Femur (tissue), 1 donor: ENCODE data around the gene SMG6.
"Not testable (repeated sequence)": the region's sequence is repeated elsewhere in the genome, so short reads cannot be mapped to it uniquely, and the experiment has no call there.

Experiments used
- DNase-seq: peaks from one replicate; pipeline ENCODE4 v3.0.0-alpha.2; 2017

Gene SMG6

DNA sequence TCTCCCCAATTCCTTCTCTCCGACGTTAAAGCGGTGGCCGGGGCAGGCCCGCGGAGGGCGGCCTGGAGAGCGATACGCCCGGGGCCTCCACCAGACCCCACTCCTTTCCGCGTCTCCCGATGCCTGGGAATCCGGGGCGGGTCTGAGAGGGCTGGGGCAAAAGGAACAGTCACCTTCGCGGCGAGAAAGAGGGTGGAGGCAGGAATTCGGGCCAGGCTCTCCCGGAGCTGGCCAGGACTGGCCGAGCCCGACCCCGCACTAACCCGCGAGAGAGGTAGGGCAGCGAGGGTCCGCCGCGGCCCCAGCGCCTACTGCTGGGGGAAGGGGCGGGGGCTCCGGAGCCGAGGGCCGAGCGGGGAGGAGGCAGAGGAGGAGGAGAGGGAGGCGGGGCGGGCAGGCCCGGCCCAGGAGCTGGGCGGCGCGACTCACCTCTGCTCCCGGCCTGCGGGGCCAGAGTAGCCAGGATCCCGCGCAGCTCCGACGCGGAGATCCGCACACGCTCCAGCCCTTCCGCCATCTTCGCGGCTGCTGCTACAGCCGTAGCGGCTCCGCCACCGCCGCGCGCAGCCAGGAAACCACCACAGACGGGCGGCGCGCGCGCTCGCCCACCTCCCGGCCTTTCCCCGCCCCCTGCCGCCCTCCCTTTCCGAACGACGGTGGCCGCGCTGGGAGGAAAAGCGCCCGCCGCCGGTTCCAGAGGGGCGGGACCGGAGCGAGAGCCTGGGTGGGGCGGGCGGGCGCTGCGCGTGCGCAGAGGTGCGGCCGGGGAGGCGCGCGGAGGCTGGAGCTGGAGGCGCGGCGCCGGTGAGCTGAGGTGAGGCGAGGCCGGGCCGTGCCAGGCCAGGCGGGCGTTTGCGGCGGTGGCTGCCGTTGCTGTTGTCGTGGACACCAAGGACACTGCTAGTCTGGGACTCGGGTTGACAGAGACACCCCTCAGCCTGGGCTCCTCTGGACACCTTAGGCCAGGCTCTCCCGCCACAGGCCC is at the start of gene SMG6, which contains the start of gene SRR:
Gene SMG6, minus strand, starts transcription at position 582 of the 985 bp plus-strand sequence. Its CDS starts 65 bp downstream, at position 517.
Gene SRR, plus strand, starts transcription at position 747 of the 985 bp plus-strand sequence. CDS start 11,611 bp downstream, outside the sequence.
- peak; percentile 96 for DNase-seq

DNA sequence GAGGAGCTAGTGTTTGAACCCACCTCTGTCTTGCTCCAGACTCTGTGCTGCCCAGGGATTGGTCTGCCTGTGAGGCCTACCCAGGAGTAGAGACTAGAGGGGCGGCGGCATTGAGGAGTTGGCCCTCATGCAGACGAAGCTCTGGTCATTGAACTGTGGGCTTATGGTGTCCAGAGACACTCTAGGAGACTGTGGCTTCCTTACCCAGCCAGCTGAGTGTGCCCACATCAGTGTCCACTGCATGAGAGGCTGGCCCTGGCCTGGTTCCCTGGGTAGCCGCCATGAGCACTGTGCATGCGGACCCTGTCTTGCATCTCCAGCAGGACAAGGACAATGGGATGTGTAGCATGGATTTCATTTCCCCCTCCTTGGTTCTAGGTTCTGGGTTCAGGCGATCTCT is 47.7 kb upstream of the SMG6 start:
- DNase-seq = no peak

DNA sequence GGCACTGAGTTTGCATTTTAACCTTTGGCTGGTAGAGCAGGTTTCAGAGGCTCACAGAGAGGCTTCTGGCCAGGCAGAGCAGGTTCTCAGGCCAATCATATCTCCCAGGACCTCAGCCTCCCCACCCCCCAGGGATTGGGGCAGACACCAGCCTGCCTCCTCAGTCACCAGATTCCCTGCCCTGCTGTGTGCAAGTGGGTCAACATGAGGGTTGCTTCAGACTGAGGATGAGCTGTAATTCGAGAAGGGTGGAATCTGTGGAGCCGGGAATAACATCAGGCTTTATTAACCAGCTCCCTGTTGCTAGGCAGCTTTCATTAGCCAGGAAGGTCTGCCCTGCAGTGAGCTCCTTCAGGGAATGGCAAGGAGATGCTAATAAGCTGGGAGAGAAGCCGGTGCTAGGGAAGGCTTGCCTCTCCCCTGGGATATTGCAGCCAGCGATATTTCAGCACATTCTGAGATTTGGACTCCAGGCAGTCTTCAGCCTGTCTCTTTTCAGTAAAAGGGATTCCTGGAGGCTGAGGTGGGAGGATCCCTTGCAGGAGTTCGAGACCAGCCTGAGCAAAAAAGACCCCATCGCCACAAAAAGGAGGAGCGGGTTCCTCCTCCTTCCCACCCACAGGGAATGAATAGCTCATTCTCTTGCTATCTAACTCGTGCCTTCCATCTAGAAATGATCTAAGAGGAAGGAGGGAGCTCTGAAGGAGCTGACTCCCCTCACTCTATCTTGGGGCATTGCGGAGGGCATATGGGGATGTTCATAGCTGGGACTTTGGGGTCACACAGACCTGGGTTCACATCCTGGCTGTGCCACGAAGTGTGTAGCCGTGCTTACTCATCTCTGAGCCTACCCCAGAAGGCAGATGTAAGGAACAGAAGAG is 44.5 kb upstream of the SMG6 start:
- DNase-seq = peak; percentile 62

DNA sequence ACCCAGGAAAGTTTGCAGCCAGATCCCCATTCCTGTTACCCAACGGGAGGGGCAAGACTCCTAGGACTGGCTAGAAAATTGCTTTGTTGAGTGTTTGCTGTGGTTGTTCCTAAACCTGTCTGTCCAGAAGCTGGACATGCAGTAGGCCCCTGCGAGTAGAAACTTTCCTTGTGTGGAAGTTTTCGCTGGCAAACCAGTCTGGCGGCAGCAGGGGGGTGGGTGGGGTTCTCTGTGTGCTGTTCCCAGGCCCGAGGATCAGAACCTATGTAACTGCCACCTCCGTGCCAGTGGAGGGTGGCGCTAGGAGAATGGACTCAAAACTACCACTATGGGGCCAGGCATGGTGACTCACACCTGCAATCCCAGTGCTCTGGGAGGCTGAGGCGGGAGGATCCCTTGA is 42.9 kb upstream of the SMG6 start:
- no peak for DNase-seq

DNA sequence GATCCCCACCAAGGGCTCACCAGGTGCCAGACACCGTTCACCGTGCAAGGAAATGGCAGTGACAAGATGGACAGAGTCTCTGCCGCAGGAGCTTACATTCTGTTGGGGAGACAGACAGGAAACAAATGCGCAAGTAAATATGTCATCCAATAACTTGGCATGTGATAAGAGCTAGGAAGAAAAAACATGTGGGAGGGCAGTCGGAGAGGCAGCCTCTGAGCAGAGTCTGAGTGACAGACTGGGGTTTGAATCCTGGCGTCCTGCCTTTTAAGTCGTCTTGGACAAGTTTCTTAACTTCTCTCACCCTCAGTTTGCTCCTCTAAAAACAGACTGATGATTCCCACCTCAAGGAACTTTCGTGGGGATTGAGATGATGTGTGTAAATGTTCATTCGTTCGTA is 40.9 kb upstream of the SMG6 start:
- DNase-seq = no peak

DNA sequence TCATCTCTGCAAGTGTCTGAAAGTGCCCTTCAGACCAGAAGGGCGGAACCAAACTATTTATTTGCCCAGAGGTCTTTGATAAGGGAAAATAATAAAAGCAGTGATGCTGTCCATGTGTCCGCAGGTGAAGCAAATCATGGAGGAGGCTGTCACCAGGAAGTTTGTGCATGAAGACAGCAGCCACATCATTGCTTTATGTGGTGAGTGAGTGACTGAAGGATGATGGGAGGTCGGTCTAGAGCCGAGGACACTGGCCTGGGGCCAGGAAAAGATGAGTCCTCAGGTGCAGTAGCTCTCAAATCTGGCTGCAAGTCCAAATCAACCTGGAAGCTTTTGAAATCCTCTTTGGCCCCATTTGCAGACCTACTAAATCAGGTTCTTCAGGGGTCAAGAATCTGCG is 39.8 kb upstream of the SMG6 start:
- no peak for DNase-seq

DNA sequence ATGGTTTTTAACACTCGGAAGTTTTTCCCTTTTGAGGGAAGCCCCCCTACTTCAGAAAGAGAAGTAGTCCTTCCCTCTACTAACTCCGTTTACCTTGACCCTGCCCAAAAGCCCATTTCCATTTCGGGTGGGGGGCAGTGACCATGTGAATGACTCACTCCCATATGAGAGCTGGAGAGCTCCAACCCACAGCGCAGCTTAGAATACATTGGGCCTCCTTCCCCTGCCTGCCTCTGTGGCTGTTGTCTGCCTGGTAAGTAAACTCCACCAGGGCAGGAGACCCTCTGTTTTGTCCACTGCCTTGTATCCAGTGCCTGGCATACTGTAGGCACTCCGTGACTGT is 34.7 kb upstream of the SMG6 start:
- no peak for DNase-seq

DNA sequence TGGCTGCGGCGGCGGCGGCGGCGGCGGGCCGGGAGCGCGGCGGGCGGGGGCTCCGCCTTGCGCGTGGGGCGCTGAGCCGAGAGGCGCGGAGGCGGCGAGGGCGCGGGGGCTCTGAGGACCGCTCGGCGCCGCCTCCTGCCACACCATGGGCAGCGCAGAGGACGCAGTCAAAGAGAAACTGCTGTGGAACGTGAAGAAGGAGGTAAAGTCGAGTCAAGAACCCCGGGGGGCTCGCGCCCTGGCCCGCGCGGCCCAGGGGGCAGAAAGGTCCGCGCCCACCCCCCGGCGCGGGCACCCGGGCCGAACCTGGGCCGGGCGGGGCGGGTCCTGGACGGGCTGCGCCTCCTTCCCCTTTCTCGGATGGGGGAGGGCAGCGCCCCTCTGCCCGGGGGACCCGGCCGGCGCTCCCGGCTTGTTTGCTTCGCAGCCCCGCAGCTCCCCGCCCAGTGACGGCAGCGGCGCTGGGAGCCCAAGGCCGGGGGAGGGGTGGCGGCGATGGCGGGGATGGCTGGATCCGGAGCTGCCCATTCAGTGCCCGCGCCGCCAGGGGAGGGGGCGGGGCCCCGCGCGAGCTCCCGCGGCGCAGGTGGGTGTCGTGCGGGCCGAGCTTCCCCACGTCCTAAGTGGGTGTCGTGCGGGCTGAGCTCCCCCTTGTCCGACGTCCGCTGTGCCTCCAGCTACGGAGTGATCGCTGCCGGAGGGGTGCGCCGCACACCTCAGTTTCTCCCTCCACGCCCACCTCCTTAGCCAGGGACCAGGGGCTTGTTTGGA is 34.1 kb upstream of the SMG6 start:
- DNase-seq = peak; percentile 73

DNA sequence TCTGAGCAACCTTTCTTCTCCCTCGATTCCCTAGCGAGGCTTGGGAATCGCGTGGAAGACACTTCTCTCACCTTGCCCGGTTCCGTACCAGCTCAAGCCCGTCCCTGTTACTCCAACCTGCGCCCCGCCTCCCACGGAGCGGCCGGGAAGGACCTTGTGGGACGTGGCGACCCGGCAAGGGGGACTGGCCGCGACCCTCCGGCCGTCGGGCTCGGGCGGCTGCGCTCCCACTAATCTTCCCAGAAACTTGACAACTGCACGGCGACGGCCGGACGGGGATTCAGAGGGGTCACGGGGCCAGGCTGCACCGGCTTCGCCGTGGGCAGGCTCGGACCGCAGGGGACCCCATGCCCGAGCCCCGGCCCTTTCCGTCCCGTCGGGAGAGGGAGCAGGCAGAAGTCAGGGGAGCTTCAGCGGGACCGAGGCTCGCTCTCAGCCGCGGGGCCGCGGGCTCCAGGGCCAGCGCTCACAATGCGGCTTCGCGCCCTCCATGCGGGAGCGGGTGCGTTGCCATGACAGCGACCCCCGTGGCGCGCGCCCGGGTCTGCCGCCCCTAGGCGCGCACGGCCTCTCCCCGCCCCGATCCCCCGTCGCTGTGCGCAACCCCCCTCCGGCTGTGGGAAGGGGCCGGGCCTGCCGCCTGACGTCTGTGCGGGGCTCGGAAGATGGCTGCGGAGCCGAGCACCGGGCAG is 33.4 kb upstream of the SMG6 start, which contains the start of gene SGSM2:
Gene SGSM2, plus strand, starts transcription at position 650 of the 692 bp plus-strand sequence. CDS start 188 bp downstream, outside the sequence.
- DNase-seq = peak; percentile 82

DNA sequence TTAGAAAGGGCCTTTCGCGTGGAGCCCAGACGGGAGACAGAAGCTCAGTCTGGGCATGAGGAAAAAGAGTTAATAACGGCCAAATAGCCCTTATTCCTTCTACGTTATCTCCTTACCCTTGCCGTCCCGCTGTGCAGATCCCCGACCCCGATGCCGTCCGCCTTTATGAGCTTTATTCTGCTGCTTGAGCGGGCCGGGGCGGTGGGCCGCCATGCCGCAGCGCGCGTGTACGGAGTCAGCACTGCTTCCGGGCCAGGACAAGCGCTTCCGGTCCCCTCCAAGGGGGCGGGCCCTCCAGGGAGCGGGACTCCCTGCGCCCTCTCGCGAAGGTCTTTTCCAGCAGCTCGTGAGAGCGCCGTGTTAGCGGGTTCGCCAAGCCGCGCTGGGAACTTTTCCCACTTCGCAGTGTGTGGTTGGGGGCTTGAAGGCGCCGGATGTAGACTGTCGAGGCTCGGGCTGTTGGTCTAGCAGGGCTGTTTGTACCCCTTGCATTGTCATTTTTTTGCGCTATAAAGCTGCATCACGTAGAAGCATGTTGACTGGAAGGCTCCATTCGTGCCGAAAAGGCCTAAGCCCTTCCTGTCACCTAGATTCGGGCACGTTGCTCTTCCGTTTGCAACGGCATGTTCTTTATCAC is 32.7 kb upstream of the SMG6 start, which contains the start of gene TSR1:
Gene TSR1, minus strand, starts transcription at position 243 of the 637 bp plus-strand sequence. Its CDS starts 30 bp downstream, at position 213.
- DNase-seq = peak; percentile 95

DNA sequence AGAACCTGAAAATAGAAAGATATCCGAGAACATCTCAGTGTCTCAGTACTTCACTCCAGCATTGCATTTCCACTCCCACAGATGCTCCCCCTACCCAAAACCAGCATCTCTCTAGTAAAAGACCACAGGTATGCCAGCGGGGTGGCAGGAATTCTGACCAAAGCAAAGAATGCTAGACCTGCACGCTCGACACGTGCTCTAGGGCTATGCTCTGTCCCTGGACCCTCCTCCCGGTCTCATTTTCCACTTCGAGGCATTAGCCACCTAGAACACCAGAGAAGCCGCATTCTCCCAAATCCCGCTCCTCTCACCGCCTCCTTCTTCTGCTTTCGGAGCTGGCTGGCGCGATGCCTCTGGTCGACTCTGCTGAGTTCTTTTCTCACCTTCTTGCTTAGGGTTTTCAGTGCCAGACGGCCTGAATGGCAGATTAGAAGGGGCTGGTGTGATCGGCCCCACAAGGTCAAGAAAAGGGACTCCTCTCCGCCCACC is 32.2 kb upstream of the SMG6 start:
- peak; percentile 26 for DNase-seq

DNA sequence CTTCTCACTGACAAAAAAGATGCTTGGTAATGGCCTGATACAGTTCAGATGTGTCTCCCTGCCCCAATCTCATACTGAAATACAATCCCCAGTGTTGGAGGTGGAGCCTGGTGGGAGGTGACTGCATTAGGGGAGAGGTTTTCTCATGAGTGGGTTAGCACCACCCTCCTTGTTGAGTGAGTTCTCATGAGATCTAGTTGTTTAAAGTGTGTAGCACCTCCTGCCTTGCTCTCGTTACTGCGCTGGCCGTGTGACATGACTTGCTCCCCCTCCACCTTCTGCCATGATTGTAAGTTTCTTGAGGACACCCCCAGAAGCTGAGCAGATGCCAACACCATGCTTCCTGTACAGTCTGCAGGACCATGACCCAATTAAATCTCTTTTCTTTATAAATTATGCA is 27.7 kb upstream of the SMG6 start:
- DNase-seq = no peak

DNA sequence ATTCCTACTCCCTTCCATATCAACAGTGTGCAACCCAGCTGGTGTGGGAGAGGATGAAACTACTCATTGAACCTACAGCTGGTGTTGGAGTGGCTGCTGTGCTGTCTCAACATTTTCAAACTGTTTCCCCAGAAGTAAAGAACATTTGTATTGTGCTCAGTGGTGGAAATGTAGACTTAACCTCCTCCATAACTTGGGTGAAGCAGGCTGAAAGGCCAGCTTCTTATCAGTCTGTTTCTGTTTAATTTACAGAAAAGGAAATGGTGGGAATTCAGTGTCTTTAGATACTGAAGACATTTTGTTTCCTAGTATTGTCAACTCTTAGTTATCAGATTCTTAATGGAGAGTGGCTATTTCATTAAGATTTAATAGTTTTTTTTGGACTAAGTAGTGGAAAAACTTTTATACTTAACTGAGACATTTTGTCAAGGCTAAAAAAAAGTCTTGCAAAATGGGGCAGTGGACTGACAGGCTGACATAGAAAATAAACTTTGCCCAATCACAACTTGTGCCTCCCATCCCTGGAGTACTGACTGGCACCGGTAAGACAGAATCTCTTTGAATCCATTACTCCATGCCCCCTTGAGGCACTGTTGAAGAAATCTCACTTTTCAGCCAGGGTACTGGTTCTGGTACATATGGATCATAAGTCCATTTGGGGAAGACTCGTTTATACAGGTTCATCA is 20.2 kb upstream of the SMG6 start:
- no peak for DNase-seq

DNA sequence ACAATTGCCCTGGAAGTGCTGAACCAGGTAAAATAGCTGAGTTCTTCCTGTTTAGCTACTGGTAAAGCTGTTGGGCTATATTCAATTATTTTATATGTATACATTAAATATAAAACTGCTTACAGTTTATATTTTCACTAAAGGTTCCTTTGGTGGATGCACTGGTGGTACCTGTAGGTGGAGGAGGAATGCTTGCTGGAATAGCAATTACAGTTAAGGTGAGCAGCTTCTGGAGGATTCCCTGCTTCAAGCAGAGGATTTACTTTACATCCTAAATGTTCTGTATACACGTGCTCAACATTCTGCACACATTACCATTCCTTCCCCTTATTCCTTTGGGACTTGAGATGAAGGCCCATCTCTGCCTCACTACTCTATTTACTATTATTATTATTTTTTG is 17.8 kb upstream of the SMG6 start:
- no peak for DNase-seq

DNA sequence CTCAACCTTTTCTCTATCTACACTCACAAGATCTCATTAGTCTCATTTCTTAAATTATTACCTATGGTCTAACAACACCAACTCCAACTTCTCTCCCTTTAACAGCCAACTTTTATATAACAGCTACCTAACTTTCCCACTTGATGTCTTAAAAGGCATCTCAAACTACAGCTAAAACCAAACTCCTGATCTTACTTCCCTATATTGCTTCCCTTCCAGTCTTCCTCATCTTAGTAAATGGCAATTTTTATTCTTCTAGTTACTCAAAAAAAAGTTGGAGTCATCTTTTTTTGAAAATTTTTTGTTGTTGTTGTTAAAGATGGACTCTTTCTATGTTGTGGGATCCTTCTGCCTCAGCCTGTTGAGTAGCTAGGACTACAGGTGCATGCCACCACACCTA is 15.5 kb upstream of the SMG6 start:
- DNase-seq = no peak

DNA sequence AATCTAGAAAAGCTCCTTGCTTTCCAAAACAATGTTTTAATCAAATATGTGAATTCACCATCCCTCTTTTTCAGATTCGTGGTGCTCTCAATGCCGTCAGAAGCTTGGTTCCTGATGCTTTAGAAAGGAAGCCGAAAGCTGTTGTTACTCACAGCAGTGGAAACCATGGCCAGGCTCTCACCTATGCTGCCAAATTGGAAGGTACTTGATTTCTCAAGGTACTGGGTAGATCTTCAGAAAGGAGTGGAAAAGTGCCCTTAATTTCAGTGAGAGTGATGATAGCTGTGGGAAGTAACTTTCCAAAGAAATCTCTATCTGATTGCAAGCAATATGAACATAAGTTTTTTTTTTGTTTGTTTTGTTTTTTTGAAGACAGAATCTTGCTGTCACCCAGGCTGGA is 14.2 kb upstream of the SMG6 start:
- DNase-seq = no peak

DNA sequence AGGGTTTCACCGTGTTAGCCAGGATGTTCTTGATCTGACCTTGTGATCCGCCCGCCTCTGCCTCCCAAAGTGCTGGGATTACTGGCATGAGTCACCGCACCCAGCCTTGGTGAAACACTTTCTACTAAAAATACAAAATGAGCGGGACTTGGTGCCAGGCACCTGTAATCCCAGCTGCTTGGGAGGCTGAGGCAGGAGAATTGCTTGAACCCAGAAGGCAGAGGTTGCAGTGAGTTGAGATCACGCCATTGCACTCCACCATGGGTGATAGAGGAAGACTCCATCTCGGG is 13.3 kb upstream of the SMG6 start:
- not testable (repeated sequence) for DNase-seq

DNA sequence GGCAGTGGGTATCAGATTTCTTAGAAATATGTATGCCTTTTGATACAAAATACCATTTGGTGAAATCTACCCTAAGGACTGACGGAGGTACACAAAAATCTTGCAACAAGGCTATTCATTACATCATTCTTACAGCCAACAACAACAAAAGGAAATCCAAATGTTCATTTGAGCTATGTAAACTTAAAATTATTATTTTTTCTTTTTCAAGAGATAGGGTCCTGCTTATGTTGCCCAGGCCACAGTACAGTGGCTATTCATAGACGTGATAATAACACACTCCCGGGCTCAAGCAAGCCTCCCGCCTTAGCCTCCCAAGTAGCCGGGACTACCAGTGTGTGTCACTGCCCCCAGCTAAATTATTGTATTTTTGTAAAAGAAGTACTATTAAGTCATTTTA is 9.2 kb upstream of the SMG6 start:
- DNase-seq = no peak

DNA sequence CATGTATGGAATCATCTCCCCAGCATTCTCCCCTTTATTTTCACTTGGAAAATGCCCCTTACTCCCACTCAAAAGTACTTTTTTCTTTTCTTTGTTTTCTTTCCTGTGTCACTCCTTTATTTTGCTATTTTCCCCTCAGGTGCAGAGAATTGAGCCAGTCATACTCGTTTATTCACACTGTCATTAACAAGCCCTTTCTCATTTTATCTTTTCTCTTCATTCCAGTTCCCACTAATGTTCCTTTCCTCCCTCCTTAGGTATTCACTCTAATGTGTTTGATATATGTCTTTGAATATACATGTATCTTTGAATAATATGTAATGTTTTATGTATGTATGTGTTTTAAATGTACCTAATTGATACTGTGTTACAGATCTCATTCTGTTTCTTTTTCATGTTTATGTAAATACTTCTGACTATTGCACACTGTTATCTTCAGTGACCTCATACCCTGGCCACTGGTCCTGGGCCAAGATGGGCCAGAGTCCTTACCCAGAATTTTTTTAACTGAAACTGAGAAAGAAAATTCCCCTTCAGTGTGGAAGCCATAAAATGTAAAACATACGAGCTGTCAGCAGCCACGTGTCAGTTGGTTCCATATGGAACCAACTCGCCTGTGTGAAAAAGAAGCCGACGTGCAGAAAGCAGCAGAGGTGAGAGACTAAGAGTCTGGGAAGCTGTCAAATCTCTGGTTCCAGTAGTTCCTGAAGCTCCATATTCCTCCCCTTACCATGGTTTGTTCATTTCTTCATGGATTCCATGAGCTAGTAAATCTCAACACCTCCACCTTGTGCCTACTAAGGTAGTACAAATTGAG is 6.0 kb upstream of the SMG6 start:
- no peak for DNase-seq

DNA sequence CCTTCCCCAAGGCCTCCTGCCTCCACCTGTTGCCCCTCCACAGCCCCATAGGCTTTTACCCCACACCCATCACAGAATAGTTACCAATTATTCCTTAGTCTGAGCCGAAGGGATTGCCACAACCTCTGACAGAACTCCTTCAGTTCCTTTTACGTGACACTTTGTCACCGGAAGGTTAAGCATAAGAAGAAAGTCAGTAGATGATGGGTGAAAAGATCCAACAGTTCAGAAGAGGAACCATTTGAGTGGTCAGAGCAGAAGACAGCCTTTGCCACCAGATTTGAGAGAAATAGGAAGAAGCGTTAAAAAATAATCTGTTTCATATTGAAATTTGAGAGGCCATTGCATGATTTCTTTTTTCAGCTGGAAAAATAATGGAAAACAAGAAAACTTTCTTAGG is 1.3 kb upstream of the SMG6 start:
- no peak for DNase-seq
